WTC11 (cell line): ENCODE data around the gene NDUFV1. TPM values are rescaled to one million over a fixed set of nuclear protein-coding genes. Genes with fewer than 3 reads are reported as not detected.

Experiments used
- ATAC-seq: fragments of 200-7000 bp; cut with Tn5 transposase; 2 replicates; pipeline ENCODE4 v1.10.0; 2021; ENCODE audit warnings: mild to moderate bottlenecking, moderate library complexity
- Bru-seq: library from RNA; stranded (reverse); fragments of 400-500 nt; gene quantifications from one replicate; lab custom pipeline; 2021; lab: Mats Ljungman, UMichigan
- CTCF ChIA-PET: fragments of 300-600 bp; sonication (Branson Sonifier 250); formaldehyde crosslinking; loops from one replicate; lab custom pipeline; 2021; ENCODE audit warnings: antibody characterized with exemption; lab: Charles Lee
- POLR2A ChIA-PET: fragments of 350-600 bp; sonication (Branson Sonifier 250); formaldehyde crosslinking; loops from one replicate; lab custom pipeline; 2021; ENCODE audit warnings: antibody characterized with exemption; lab: Charles Lee
- DNase-seq: peaks from one replicate; pipeline ENCODE4 v3.0.0; 2021; ENCODE audit warnings: low spot score
- H3K27ac Mint-ChIP-seq: 2 replicates; pipeline ENCODE4 v1.8.0; 2021; ENCODE audit warnings: mixed read lengths
- H3K27me3 Mint-ChIP-seq: 2 replicates; pipeline ENCODE4 v1.8.0; 2021; ENCODE audit warnings: low read depth, mild to moderate bottlenecking, moderate library complexity, mixed read lengths
- H3K36me3 Mint-ChIP-seq: 2 replicates; pipeline ENCODE4 v1.8.0; 2021; ENCODE audit warnings: mixed read lengths
- H3K4me1 Mint-ChIP-seq: 2 replicates; pipeline ENCODE4 v1.8.0; 2022; ENCODE audit warnings: mixed read lengths
- H3K4me3 Mint-ChIP-seq: 2 replicates; pipeline ENCODE4 v1.8.0; 2021; ENCODE audit warnings: mild to moderate bottlenecking, moderate library complexity, mixed read lengths
- H3K9me3 Mint-ChIP-seq: 2 replicates; pipeline ENCODE4 v1.8.0; 2021; ENCODE audit warnings: mixed read lengths
- AR ChIP-seq: fragments of 250-450 bp; sonication (Bioruptor Pico); IDR thresholded peaks from 2 replicates; pipeline ENCODE4 v1.9.0; 2021; ENCODE audit warnings: mild to moderate bottlenecking
- ATF1 ChIP-seq: sonication (generic); formaldehyde crosslinking; IDR thresholded peaks from 2 replicates; pipeline ENCODE4 v1.8.1; 2023; ENCODE audit warnings: mild to moderate bottlenecking, moderate library complexity, missing genetic modification reagents
- ATF6 ChIP-seq: sonication (generic); formaldehyde crosslinking; IDR thresholded peaks from 2 replicates; pipeline ENCODE4 v1.8.1; 2023; ENCODE audit warnings: mild to moderate bottlenecking, missing genetic modification reagents
- CBFB ChIP-seq: sonication (generic); formaldehyde crosslinking; IDR thresholded peaks from 2 replicates; pipeline ENCODE4 v1.8.1; 2022; ENCODE audit warnings: mild to moderate bottlenecking, low read depth, missing genetic modification reagents
- CDX4 ChIP-seq: fragments of 250-450 bp; sonication (Bioruptor Pico); IDR thresholded peaks from 2 replicates; pipeline ENCODE4 v1.9.0; 2021; ENCODE audit warnings: moderate library complexity, mild to moderate bottlenecking, inconsistent platforms, borderline replicate concordance
- CREM ChIP-seq: sonication (generic); formaldehyde crosslinking; IDR thresholded peaks from 2 replicates; pipeline ENCODE4 v1.8.1; 2022; ENCODE audit warnings: mild to moderate bottlenecking, missing genetic modification reagents, moderate library complexity
- ESRRA ChIP-seq: sonication (generic); formaldehyde crosslinking; IDR thresholded peaks from 2 replicates; pipeline ENCODE4 v1.8.1; 2022; ENCODE audit warnings: mild to moderate bottlenecking, missing genetic modification reagents, borderline replicate concordance
- GRHL2 ChIP-seq: fragments of 250-450 bp; sonication (Bioruptor Pico); IDR thresholded peaks from 2 replicates; pipeline ENCODE4 v1.8.0; 2022; ENCODE audit warnings: mild to moderate bottlenecking, moderate library complexity; ENCODE audit not compliant: insufficient replicate concordance, severe bottlenecking
- IRF2 ChIP-seq: sonication (generic); formaldehyde crosslinking; IDR thresholded peaks from 2 replicates; pipeline ENCODE4 v1.8.0; 2022; ENCODE audit warnings: low read depth, missing genetic modification reagents, borderline replicate concordance
- JAZF1 ChIP-seq: fragments of 250-450 bp; sonication (Bioruptor Pico); IDR thresholded peaks from 2 replicates; pipeline ENCODE4 v1.9.0; 2021; ENCODE audit warnings: moderate library complexity, mild to moderate bottlenecking, inconsistent platforms
- JUN ChIP-seq: sonication (generic); formaldehyde crosslinking; IDR thresholded peaks from 2 replicates; pipeline ENCODE4 v1.8.0; 2023; ENCODE audit warnings: mild to moderate bottlenecking, missing genetic modification reagents
- MAX ChIP-seq: sonication (generic); formaldehyde crosslinking; IDR thresholded peaks from 2 replicates; pipeline ENCODE4 v1.8.0; 2022; ENCODE audit warnings: mild to moderate bottlenecking, missing genetic modification reagents
- MLX ChIP-seq: sonication (generic); formaldehyde crosslinking; IDR thresholded peaks from 2 replicates; pipeline ENCODE4 v1.8.1; 2023; ENCODE audit warnings: mild to moderate bottlenecking, missing genetic modification reagents, moderate library complexity
- MYBL2 ChIP-seq: sonication (generic); formaldehyde crosslinking; IDR thresholded peaks from 2 replicates; pipeline ENCODE4 v1.8.1; 2023; ENCODE audit warnings: mild to moderate bottlenecking, moderate library complexity, missing genetic modification reagents
- NR2C2 ChIP-seq: sonication (generic); formaldehyde crosslinking; IDR thresholded peaks from 2 replicates; pipeline ENCODE4 v1.8.0; 2022; ENCODE audit warnings: mild to moderate bottlenecking, missing genetic modification reagents
- RELA ChIP-seq: sonication (generic); formaldehyde crosslinking; IDR thresholded peaks from 2 replicates; pipeline ENCODE4 v1.8.1; 2022; ENCODE audit warnings: missing genetic modification reagents, mild to moderate bottlenecking, borderline replicate concordance
- SMAD4 ChIP-seq: sonication (generic); formaldehyde crosslinking; IDR thresholded peaks from 2 replicates; pipeline ENCODE4 v1.8.0; 2022; ENCODE audit warnings: mild to moderate bottlenecking, missing genetic modification reagents
- ZNF281 ChIP-seq: sonication (generic); formaldehyde crosslinking; IDR thresholded peaks from 2 replicates; pipeline ENCODE4 v1.8.0; 2023; ENCODE audit warnings: mild to moderate bottlenecking, missing genetic modification reagents
- ZNF532 ChIP-seq: fragments of 250-450 bp; sonication (Bioruptor Pico); IDR thresholded peaks from 2 replicates; pipeline ENCODE4 v1.9.0; 2021; ENCODE audit warnings: mild to moderate bottlenecking, borderline replicate concordance
- long read RNA-seq, 3 experiments: library from RNA in 1 of 3; library from capped mRNA in 1 of 3; library from polyadenylated mRNA in 1 of 3; unstranded in 2 of 3; stranded (forward) in 1 of 3; transcript quantifications; one replicate each; pipeline ENCODE4 v2.0.0, GENCODE V29; 2021
- total RNA-seq: library from RNA; stranded (reverse); gene quantifications from 3 replicates; pipeline ENCODE4 v1.2.3, GENCODE V29; 2021

Gene NDUFV1
- total RNA-seq = 201 to 231 TPM (median 213 TPM) in 3 replicates
- Bru-seq, nascent RNA = percentile 75 among the genes with signal in this experiment
- long read RNA-seq, experiment 1, transcript NDUFV1-201 (10 exons, 1,596 nt) = major isoform, 337 of 444 reads
- long read RNA-seq, experiment 1, transcript NDUFV1-216 (10 exons, 1,503 nt) = minor isoform, 5 of 444 reads
- long read RNA-seq, experiment 1, partial matches to known transcripts = 49 of 444 reads
- long read RNA-seq, experiment 1, other reads (novel, unspliced or antisense) = 45 of 444 reads
- long read RNA-seq, experiment 2, transcript NDUFV1-201 (10 exons, 1,596 nt) = major isoform, 121 of 187 reads
- long read RNA-seq, experiment 2, partial matches to known transcripts = 31 of 187 reads
- long read RNA-seq, experiment 2, other reads (novel, unspliced or antisense) = 29 of 187 reads
- long read RNA-seq, experiment 3, transcript NDUFV1-201 (10 exons, 1,596 nt) = major isoform, 250 of 330 reads
- long read RNA-seq, experiment 3, transcript NDUFV1-216 (10 exons, 1,503 nt) = minor isoform, 7 of 330 reads
- long read RNA-seq, experiment 3, partial matches to known transcripts = 37 of 330 reads
- long read RNA-seq, experiment 3, other reads (novel, unspliced or antisense) = 36 of 330 reads

- H3K9me3 Mint-ChIP-seq = peaks cover 7% of the 10 kb centered on the region
- ATAC-seq (peak; percentile 98), DNase-seq (peak; percentile 98)
- POLR2A ChIA-PET = no interaction called here
- H3K36me3 Mint-ChIP-seq = peaks cover 21% of the 10 kb centered on the region
- H3K4me1 Mint-ChIP-seq = peaks cover 24% of the 10 kb centered on the region
- H3K4me3 Mint-ChIP-seq = peak within 1 kb of the TSS; percentile 94
- CTCF ChIA-PET = interaction anchor here (0.5 to 1.5 kb wide), 3 partner anchors 8 to 256 kb away, joined by 3 to 8 read pairs (median 4); no protein-coding TSS in a partner anchor
- no peak within 1 kb of the TSS for H3K27ac Mint-ChIP-seq
- H3K27me3 Mint-ChIP-seq = peaks cover 11% of the 10 kb centered on the region
- TF ChIP-seq CREM = peak; percentile 99
- TF ChIP-seq ATF1 (CRISPR knock-in tag) = peak; percentile 87; the same call in 1 of the 2 replicates
- no peak for TF ChIP-seq ZNF532 (CRISPR knock-in tag)
- no peak for TF ChIP-seq JAZF1 (CRISPR knock-in tag)
- TF ChIP-seq MAX (CRISPR knock-in tag) = peak; percentile 60; the same call in 1 of the 2 replicates
- TF ChIP-seq CDX4 (CRISPR knock-in tag) = no peak
- no peak for TF ChIP-seq NR2C2 (CRISPR knock-in tag)
- 0 out of 2 replicates have a peak, but pooled peaks have one; percentile 78 for TF ChIP-seq MYBL2 (CRISPR knock-in tag)
- no peak for TF ChIP-seq IRF2
- TF ChIP-seq ATF6 = no peak
- TF ChIP-seq CBFB (CRISPR knock-in tag) = 0 out of 2 replicates have a peak, but pooled peaks have one; percentile 54
- TF ChIP-seq ESRRA (CRISPR knock-in tag) = no peak
- no peak for TF ChIP-seq AR (CRISPR knock-in tag)
- TF ChIP-seq ZNF281 (CRISPR knock-in tag) = no peak
- 0 out of 2 replicates have a peak, but pooled peaks have one; percentile 31 for TF ChIP-seq JUN (CRISPR knock-in tag)
- TF ChIP-seq MLX (CRISPR knock-in tag) = 0 out of 2 replicates have a peak, but pooled peaks have one; percentile 35
- TF ChIP-seq SMAD4 = no peak
- no peak for TF ChIP-seq RELA (CRISPR knock-in tag)
- TF ChIP-seq GRHL2 = no peak
These were observed at the start of gene NDUFV1 for GRCh38 chr11:67606492-67607295. TSS of gene NDUFV1 (plus strand) at chr11:67606936. CDS start at chr11:67607005, 69 bp downstream.
